H1 (cell line): ENCODE measurements around the gene CRTC2. TPM values are rescaled to one million over a fixed set of nuclear protein-coding genes. Genes with fewer than 3 reads are reported as not detected.
A peak's percentile ranks its signal among the peaks of the same experiment; 100 is the strongest.

Experiments used
- BRCA1 ChIP-seq: IDR thresholded peaks from 2 replicates; pipeline ENCODE4 v1.6.1; 2012; ENCODE audit warnings: low read depth, low read length, improper control_type of control experiment
- CREB1 ChIP-seq: IDR thresholded peaks from 2 replicates; pipeline ENCODE4 v1.6.1; 2012; ENCODE audit warnings: inconsistent platforms
- CTBP2 ChIP-seq: IDR thresholded peaks from 2 replicates; pipeline ENCODE4 v1.7.0; 2011; ENCODE audit warnings: borderline replicate concordance, mild to moderate bottlenecking, moderate library complexity, mixed read lengths, low read length; ENCODE audit not compliant: insufficient read depth, insufficient read length
- GABPA ChIP-seq: IDR thresholded peaks from 2 replicates; pipeline ENCODE4 v1.6.1; 2011; ENCODE audit warnings: mild to moderate bottlenecking, low read length, moderate library complexity, borderline replicate concordance; ENCODE audit not compliant: insufficient read depth
- HDAC6 ChIP-seq: IDR thresholded peaks from one replicate; pipeline ENCODE4 v1.7.1; 2012; ENCODE audit warnings: low read depth, mild to moderate bottlenecking, inconsistent platforms, low read length, moderate library complexity
- KDM1A ChIP-seq: fragments of 200-600, 300-600 bp; sonication (generic); IDR thresholded peaks from 2 replicates; pipeline ENCODE4 v1.7.1; 2016; ENCODE audit warnings: mild to moderate bottlenecking, low read length, borderline replicate concordance
- KDM4A ChIP-seq: IDR thresholded peaks from one replicate; pipeline ENCODE4 v1.7.1; 2012; ENCODE audit warnings: low read depth, mild to moderate bottlenecking, moderate library complexity, low read length, inconsistent platforms; ENCODE audit not compliant: severe bottlenecking
- MAFK ChIP-seq: IDR thresholded peaks from 2 replicates; pipeline ENCODE4 v1.6.1; 2012; ENCODE audit warnings: low read depth, mild to moderate bottlenecking, improper control_type of control experiment, low read length
- POU5F1 ChIP-seq: IDR thresholded peaks from 2 replicates; pipeline ENCODE4 v1.6.1; 2011; ENCODE audit warnings: low read depth, mild to moderate bottlenecking, low read length, moderate library complexity
- RAD21 ChIP-seq, 2 experiments: IDR thresholded peaks in 1 of 2; conservative IDR thresholded peaks in 1 of 2; 2 replicates each; pipeline ENCODE4 v1.6.1; 2011; ENCODE audit warnings: low read depth in 2 of 2, low read length in 2 of 2, improper control_type of control experiment in 1 of 2, inconsistent platforms in 1 of 2, mild to moderate bottlenecking in 1 of 2, moderate library complexity in 1 of 2
- RBBP5 ChIP-seq: IDR thresholded peaks from 2 replicates; pipeline ENCODE4 v1.7.1; 2012; ENCODE audit warnings: low read depth, mild to moderate bottlenecking, inconsistent platforms, low read length, moderate library complexity, borderline replicate concordance
- RFX5 ChIP-seq: IDR thresholded peaks from 2 replicates; pipeline ENCODE4 v1.6.1; 2011; ENCODE audit warnings: low read depth, low read length, improper control_type of control experiment, borderline replicate concordance
- RNF2 ChIP-seq: fragments of 200-900, 300-1000 bp; sonication (generic); IDR thresholded peaks from 2 replicates; pipeline ENCODE4 v1.7.1; 2016; ENCODE audit warnings: borderline replicate concordance, low read depth, mild to moderate bottlenecking, antibody characterized with exemption, low read length; ENCODE audit not compliant: poor library complexity, severe bottlenecking; ENCODE audit errors: missing control alignments
- SIN3A ChIP-seq, 2 experiments: IDR thresholded peaks in 1 of 2; conservative IDR thresholded peaks in 1 of 2; 2 replicates each; pipeline ENCODE4 v1.6.1; 2011 to 2012; ENCODE audit warnings: low read length in 2 of 2, improper control_type of control experiment in 1 of 2, low read depth in 1 of 2, mild to moderate bottlenecking in 1 of 2
- SP2 ChIP-seq: IDR thresholded peaks from 2 replicates; pipeline ENCODE4 v1.6.1; 2012; ENCODE audit warnings: mild to moderate bottlenecking, low read length, inconsistent platforms
- SUZ12 ChIP-seq: fragments of 200-600 bp; sonication (generic); IDR thresholded peaks from 2 replicates; pipeline ENCODE4 v1.6.1; 2012; ENCODE audit warnings: mild to moderate bottlenecking, inconsistent platforms, low read length, moderate library complexity, mixed read lengths
- TAF1 ChIP-seq: IDR thresholded peaks from 2 replicates; pipeline ENCODE4 v1.6.1; 2011; ENCODE audit warnings: mild to moderate bottlenecking, low read depth, low read length
- TBP ChIP-seq: IDR thresholded peaks from 2 replicates; pipeline ENCODE4 v1.6.1; 2011; ENCODE audit warnings: low read depth, low read length, improper control_type of control experiment
- TEAD4 ChIP-seq: IDR thresholded peaks from 2 replicates; pipeline ENCODE4 v1.6.1; 2012; ENCODE audit warnings: low read depth, low read length, inconsistent platforms, mixed read lengths
- YY1 ChIP-seq: IDR thresholded peaks from 2 replicates; pipeline ENCODE4 v1.6.1; 2011; ENCODE audit warnings: low read depth, mild to moderate bottlenecking, low read length
- polyA plus RNA-seq, 7 experiments: library from polyadenylated mRNA; depleted of rRNA in 3 of 7; stranded (reverse) in 5 of 7; unstranded in 2 of 7; fragments of >200 nt in 5 of 7; fragments of 200-250 nt in 2 of 7; gene quantifications; 1 replicate in 5 of 7; 2 replicates in 1 of 7; 4 replicates in 1 of 7; pipeline versions ENCODE4 v1.2.1 to v1.2.3, GENCODE V29; 2011 to 2013; ENCODE audit warnings: missing spikeins in 2 of 7, mixed read lengths in 2 of 7
- total RNA-seq: library from RNA; stranded (reverse); fragmentation: NEBNext Ultra II Directional; extraction: Animal tissue kit (Norgen Biotek cat#: 25700); gene quantifications from 2 replicates; pipeline ENCODE4 v1.2.1, GENCODE V29; 2021
- TF ChIP-seq, protein P1 (sequence below): IDR thresholded peaks from 2 replicates; pipeline ENCODE4 v1.6.1; 2012; ENCODE audit warnings: inconsistent platforms
- TF ChIP-seq, protein P2 (sequence below): IDR thresholded peaks from 2 replicates; pipeline ENCODE4 v1.6.1; 2011; ENCODE audit warnings: low read length, improper control_type of control experiment

CRTC2 gene
- total and polyA plus RNA-seq, 2 of the 8 experiments (the other 6 are each of a cell fraction or from before 2014, with no cell fraction given) = 28.6 to 34.3 TPM

DNA sequence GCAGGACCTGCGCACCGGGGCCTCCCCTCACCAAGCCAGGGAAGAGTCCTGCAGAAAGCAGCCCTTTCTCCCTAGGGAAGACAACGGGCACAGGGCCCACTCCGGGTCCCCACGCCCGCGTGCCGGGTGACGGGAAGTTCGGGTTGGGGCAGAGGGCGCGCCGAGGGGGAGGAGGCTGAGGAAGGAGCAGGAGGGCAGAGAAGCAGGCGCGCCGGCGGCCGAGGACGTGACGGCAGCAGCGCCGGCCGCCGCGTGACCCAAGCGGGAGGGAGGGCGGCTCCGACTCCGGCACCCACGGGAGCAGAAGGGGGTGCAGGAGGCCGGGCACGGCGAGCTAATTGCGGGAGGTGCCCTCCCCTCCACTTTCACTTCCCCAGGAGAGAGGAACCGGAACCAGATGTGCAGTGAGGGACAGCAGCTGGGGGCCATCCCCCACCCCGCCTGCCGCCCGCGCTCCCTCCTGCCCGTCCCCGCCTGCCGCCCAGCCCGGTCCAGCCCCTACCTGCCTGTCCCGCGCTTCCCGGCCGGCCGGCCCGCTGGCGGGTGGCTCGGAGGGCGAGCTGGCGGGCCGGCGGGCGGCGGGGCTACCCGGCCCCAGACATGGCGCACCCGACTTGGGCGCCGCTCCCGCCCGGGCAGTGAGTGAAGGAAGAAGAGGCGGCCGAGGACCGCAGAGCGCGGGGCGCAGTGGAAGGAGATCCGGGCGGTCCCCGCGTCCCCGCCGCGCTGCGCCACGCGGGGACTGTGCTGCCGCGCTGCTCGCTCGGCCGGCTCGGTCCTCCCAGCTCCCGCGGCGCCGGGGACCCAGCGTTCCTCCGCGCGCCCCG is 12.4 kb downstream of the CRTC2 start (continued):
- TF ChIP-seq YY1 (peak; percentile 16; the same call in 1 of the 2 replicates), CTBP2 (no peak), KDM1A (no peak), TAF1 (no peak; the same call in 1 of the 2 replicates), CREB1 (peak; percentile 52; the same call in 1 of the 2 replicates), POU5F1 (no peak), GABPA (no peak), RAD21 (IDR thresholded peaks at IDR 0.05 in 1 of 2, conservative IDR thresholded peaks at IDR 0.05 in 1 of 2; ENCODE audit: low read depth in 2 of 2, low read length in 2 of 2) (no peak), SP2 (no peak), SIN3A (conservative IDR thresholded peaks at IDR 0.05 in 1 of 2, IDR thresholded peaks at IDR 0.05 in 1 of 2; ENCODE audit: low read depth in 1 of 2, low read length in 2 of 2) (peak in 1 of 2 experiments; percentile 15; a peak in 2 of 4 replicates), HDAC6 (no peak), RBBP5 (peak; percentile 56; the same call in 1 of the 2 replicates), KDM4A (peak; percentile 79), BRCA1 (no peak), SUZ12 (no peak), RNF2 (no peak), TBP (no peak), MAFK (no peak), TEAD4 (no peak), RFX5 (no peak)
- TF ChIP-seq, protein P1, sequence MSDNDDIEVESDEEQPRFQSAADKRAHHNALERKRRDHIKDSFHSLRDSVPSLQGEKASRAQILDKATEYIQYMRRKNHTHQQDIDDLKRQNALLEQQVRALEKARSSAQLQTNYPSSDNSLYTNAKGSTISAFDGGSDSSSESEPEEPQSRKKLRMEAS = peak; percentile 45; the same call in 1 of the 2 replicates
- TF ChIP-seq, protein P2, sequence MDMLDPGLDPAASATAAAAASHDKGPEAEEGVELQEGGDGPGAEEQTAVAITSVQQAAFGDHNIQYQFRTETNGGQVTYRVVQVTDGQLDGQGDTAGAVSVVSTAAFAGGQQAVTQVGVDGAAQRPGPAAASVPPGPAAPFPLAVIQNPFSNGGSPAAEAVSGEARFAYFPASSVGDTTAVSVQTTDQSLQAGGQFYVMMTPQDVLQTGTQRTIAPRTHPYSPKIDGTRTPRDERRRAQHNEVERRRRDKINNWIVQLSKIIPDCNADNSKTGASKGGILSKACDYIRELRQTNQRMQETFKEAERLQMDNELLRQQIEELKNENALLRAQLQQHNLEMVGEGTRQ = no peak
